ENCODE data around the gene CFHR4.
A peak's percentile ranks its signal among the peaks of the same experiment; 100 is the strongest.

DNA sequence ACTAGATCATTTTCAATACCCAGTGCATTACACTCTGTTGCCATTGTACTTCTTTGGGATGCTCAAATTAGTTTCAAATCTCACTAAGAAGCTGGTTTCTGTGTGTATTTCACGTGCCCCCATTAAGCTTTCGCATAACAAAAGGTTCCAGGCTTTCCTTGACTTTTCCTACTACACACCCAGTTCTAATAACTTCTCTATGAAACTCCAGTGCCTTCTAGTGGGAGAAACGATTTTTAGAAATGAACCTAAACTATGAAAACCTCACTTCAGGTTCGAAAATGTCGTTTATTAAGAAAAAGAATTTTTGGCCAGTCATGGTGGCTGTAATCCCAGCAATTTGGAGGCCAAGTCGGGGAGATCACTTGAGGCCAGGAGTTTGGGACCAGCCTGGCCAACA, 2.8 kb downstream of the CFHR4 start:
- TF ChIP-seq, protein P1, sequence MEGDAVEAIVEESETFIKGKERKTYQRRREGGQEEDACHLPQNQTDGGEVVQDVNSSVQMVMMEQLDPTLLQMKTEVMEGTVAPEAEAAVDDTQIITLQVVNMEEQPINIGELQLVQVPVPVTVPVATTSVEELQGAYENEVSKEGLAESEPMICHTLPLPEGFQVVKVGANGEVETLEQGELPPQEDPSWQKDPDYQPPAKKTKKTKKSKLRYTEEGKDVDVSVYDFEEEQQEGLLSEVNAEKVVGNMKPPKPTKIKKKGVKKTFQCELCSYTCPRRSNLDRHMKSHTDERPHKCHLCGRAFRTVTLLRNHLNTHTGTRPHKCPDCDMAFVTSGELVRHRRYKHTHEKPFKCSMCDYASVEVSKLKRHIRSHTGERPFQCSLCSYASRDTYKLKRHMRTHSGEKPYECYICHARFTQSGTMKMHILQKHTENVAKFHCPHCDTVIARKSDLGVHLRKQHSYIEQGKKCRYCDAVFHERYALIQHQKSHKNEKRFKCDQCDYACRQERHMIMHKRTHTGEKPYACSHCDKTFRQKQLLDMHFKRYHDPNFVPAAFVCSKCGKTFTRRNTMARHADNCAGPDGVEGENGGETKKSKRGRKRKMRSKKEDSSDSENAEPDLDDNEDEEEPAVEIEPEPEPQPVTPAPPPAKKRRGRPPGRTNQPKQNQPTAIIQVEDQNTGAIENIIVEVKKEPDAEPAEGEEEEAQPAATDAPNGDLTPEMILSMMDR (IDR thresholded peaks at IDR 0.05; ENCODE audit: low read depth, low read length, missing input control) = no peak
- TF ChIP-seq RAD21 (IDR thresholded peaks at IDR 0.05) = peak; percentile 66 to 73
- no peak for TF ChIP-seq GABPA (IDR thresholded peaks at IDR 0.05 in 1 of 2, conservative IDR thresholded peaks at IDR 0.05 in 1 of 2)
- TF ChIP-seq HNF4G (IDR thresholded peaks at IDR 0.05) = no peak
- TF ChIP-seq, protein P2, sequence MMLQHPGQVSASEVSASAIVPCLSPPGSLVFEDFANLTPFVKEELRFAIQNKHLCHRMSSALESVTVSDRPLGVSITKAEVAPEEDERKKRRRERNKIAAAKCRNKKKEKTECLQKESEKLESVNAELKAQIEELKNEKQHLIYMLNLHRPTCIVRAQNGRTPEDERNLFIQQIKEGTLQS (IDR thresholded peaks at IDR 0.05) = no peak
- no peak for TF ChIP-seq TAF1 (conservative IDR thresholded peaks at IDR 0.05)
- TF ChIP-seq, protein P3, sequence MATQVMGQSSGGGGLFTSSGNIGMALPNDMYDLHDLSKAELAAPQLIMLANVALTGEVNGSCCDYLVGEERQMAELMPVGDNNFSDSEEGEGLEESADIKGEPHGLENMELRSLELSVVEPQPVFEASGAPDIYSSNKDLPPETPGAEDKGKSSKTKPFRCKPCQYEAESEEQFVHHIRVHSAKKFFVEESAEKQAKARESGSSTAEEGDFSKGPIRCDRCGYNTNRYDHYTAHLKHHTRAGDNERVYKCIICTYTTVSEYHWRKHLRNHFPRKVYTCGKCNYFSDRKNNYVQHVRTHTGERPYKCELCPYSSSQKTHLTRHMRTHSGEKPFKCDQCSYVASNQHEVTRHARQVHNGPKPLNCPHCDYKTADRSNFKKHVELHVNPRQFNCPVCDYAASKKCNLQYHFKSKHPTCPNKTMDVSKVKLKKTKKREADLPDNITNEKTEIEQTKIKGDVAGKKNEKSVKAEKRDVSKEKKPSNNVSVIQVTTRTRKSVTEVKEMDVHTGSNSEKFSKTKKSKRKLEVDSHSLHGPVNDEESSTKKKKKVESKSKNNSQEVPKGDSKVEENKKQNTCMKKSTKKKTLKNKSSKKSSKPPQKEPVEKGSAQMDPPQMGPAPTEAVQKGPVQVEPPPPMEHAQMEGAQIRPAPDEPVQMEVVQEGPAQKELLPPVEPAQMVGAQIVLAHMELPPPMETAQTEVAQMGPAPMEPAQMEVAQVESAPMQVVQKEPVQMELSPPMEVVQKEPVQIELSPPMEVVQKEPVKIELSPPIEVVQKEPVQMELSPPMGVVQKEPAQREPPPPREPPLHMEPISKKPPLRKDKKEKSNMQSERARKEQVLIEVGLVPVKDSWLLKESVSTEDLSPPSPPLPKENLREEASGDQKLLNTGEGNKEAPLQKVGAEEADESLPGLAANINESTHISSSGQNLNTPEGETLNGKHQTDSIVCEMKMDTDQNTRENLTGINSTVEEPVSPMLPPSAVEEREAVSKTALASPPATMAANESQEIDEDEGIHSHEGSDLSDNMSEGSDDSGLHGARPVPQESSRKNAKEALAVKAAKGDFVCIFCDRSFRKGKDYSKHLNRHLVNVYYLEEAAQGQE (IDR thresholded peaks at IDR 0.05) = no peak
- TF ChIP-seq, protein P4, sequence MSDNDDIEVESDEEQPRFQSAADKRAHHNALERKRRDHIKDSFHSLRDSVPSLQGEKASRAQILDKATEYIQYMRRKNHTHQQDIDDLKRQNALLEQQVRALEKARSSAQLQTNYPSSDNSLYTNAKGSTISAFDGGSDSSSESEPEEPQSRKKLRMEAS (IDR thresholded peaks at IDR 0.05) = no peak
- no peak for TF ChIP-seq SP1 (IDR thresholded peaks at IDR 0.05)
- no peak for TF ChIP-seq EGR1 (IDR thresholded peaks at IDR 0.05; ENCODE audit: low read depth in 2 of 2)
- TF ChIP-seq YY1 (IDR thresholded peaks at IDR 0.05) = peak; percentile 51
- TF ChIP-seq FOXA1 (IDR thresholded peaks at IDR 0.05) = no peak
- no peak for TF ChIP-seq HNF4A (conservative IDR thresholded peaks at IDR 0.05)

Measured in liver (tissue), 3 donors.